Esophagus squamous epithelium (tissue), 4 donors: ENCODE results near the gene ALDH1A2.

Experiments
- CTCF ChIP-seq, 6 experiments: fragments of 450-650 bp in 4 of 6; fragments of 200-600 bp in 2 of 6; sonication (generic) in 2 of 6; IDR thresholded peaks; one replicate each; pipeline ENCODE4 v1.5.1; 2016 to 2019; ENCODE audit warnings: antibody characterized with exemption in 6 of 6, mild to moderate bottlenecking in 4 of 6, moderate library complexity in 4 of 6
- POLR2A ChIP-seq, 4 donors: fragments of 450-650 bp; IDR thresholded peaks; one replicate each; pipeline ENCODE4 v1.6.1; 2017; ENCODE audit warnings: antibody characterized with exemption in 4 of 4, mild to moderate bottlenecking in 4 of 4, moderate library complexity in 3 of 4

GRCh38 chr15:57916695-57917094 lies 148.8 kb downstream of the ALDH1A2 start:
- no peak for TF ChIP-seq CTCF (IDR thresholded peaks at IDR 0.05)
- TF ChIP-seq POLR2A (IDR thresholded peaks at IDR 0.05), result no peak
